PC-3 (cell line): ENCODE results near the gene PPOX. TPM values are rescaled to one million over a fixed set of nuclear protein-coding genes. Genes with fewer than 3 reads are reported as not detected.

Experiments used
- ATAC-seq: fragments of 200-7000 bp; cut with Tn5 transposase; 2 replicates; pipeline ENCODE4 v1.9.1; 2020; ENCODE audit warnings: mild to moderate bottlenecking, moderate library complexity
- BruUV-seq: library from RNA; stranded (reverse); fragments of 400-500 nt; replicated peaks from 2 replicates; lab custom pipeline; 2021; lab: Mats Ljungman, UMichigan
- CTCF ChIA-PET: fragments of 300-600 bp; sonication (Branson Sonifier 250); formaldehyde crosslinking; loops from one replicate; lab custom pipeline; 2022; ENCODE audit warnings: antibody characterized with exemption; lab: Charles Lee
- POLR2A ChIA-PET: fragments of 300-600 bp; sonication (Branson Sonifier 250); formaldehyde crosslinking; loops from one replicate; lab custom pipeline; 2022; ENCODE audit warnings: antibody characterized with exemption; ENCODE audit not compliant: unreplicated experiment; lab: Charles Lee
- DNase-seq: peaks from one replicate; pipeline ENCODE4 v3.0.0-alpha.2; 2015
- H2AFZ ChIP-seq: fragments of 300-600 bp; sonication (generic); 2 replicates; pipeline ENCODE4 v1.6.0; 2016; ENCODE audit warnings: antibody characterized with exemption, low read length
- H3F3A ChIP-seq: fragments of 300-600 bp; sonication (generic); one replicate; pipeline ENCODE4 v1.6.0; 2017; ENCODE audit warnings: antibody characterized with exemption, low read length, control low read depth, mild to moderate bottlenecking; ENCODE audit not compliant: unreplicated experiment
- H3K27ac ChIP-seq: fragments of 300-600 bp; sonication (generic); 2 replicates; pipeline ENCODE4 v1.5.1; 2016; ENCODE audit warnings: mild to moderate bottlenecking, low read length
- H3K27me3 ChIP-seq: fragments of 300-600 bp; sonication (generic); 2 replicates; pipeline ENCODE4 v1.6.1; 2016; ENCODE audit warnings: low read length, mixed read lengths
- H3K36me3 ChIP-seq: fragments of 300-600 bp; sonication (generic); 2 replicates; pipeline ENCODE4 v1.6.1; 2016; ENCODE audit warnings: low read depth, mixed run types, low read length, mixed read lengths
- H3K4me1 ChIP-seq: fragments of 300-600 bp; sonication (generic); 2 replicates; pipeline ENCODE4 v1.5.1; 2016; ENCODE audit warnings: low read length; ENCODE audit not compliant: insufficient read depth
- H3K4me2 ChIP-seq: fragments of 300-600 bp; sonication (generic); 2 replicates; pipeline ENCODE4 v1.6.0; 2016; ENCODE audit warnings: low read length
- H3K4me3 ChIP-seq: fragments of 300-600 bp; sonication (generic); 2 replicates; pipeline ENCODE4 v1.5.1; 2016; ENCODE audit warnings: mild to moderate bottlenecking, low read length, mixed read lengths
- H3K79me2 ChIP-seq: fragments of 300-600 bp; sonication (generic); 2 replicates; pipeline ENCODE4 v1.6.1; 2017; ENCODE audit warnings: low read length, mixed read lengths
- H3K9ac ChIP-seq: fragments of 300-600 bp; sonication (generic); 2 replicates; pipeline ENCODE4 v1.6.0; 2016; ENCODE audit warnings: mild to moderate bottlenecking, low read length
- H3K9me2 ChIP-seq: fragments of 300-600 bp; sonication (generic); replicated peaks from 2 replicates; pipeline ENCODE4 v1.6.1; 2016; ENCODE audit warnings: mixed run types, low read length, mixed read lengths
- H3K9me3 ChIP-seq: fragments of 300-600 bp; sonication (generic); 2 replicates; pipeline ENCODE4 v1.6.1; 2016; ENCODE audit warnings: low read length, mixed read lengths
- H4K20me1 ChIP-seq: fragments of 300-600 bp; sonication (generic); 2 replicates; pipeline ENCODE4 v1.6.1; 2016; ENCODE audit warnings: low read length, mixed read lengths
- CTCF ChIP-seq: fragments of 300-600 bp; sonication (generic); conservative IDR thresholded peaks from 2 replicates; pipeline ENCODE4 v1.5.1; 2017; ENCODE audit warnings: antibody characterized with exemption, low read depth, mild to moderate bottlenecking, low read length
- EZH2 ChIP-seq: fragments of 300-600 bp; sonication (generic); IDR thresholded peaks from one replicate; pipeline ENCODE4 v1.6.1; 2017; ENCODE audit warnings: antibody characterized with exemption, mild to moderate bottlenecking, low read length; ENCODE audit not compliant: unreplicated experiment
- EZH2phosphoT487 ChIP-seq: fragments of 300-600 bp; sonication (generic); IDR thresholded peaks from 2 replicates; pipeline ENCODE4 v1.6.1; 2018; ENCODE audit warnings: mild to moderate bottlenecking, antibody characterized with exemption, low read length, borderline replicate concordance
- intact Hi-C: fragments of 100-400 bp; cut with micrococcal nuclease; formaldehyde crosslinking; loops from 2 replicates; pipeline ENCODE4 v1.9.0; 2023
- total RNA-seq: library from RNA; depleted of rRNA; stranded (reverse); fragments of >200 nt; gene quantifications from 2 replicates; pipeline ENCODE4 v1.2.3, GENCODE V29; 2014

Gene PPOX
- total RNA-seq, 1 experiment from 2014 or later: 22.9 TPM

GRCh38 chr1:161185282-161185682, 19.1 kb downstream of the PPOX start:
- CTCF ChIA-PET: no interaction called here
- no peak for ATAC-seq
- no peaks in the 10 kb centered on the region for H3K9me3 ChIP-seq

DNA sequence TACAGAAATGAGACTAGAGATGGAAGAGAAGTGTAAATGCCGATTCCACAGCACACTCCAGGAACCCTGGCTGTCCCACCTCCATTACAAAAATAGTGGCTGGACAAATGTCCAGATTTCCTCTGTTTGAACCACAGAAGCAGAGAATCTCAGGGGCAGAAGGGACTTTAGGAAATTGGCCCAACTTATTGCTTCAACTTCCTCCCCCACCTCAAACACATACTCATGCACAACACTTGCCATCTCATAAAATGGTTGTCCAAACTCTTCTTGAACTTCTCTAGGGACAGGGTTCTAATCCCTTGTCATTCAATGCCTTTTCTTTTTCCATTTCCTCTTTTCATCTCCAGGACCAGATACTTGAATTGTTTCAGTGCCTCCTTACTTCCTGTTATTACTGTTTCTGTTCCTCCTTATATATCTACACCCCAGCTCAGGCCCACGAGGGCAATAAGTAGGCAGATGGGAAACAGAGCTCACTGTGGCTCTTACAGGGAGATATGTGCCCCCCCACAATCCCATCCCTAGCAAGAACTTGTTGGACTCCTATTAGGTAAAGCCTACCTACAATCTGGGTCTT, 19.6 kb downstream of the PPOX start:
- Histone ChIP-seq H3K27me3 (no peaks in the 10 kb centered on the region), H3F3A (no peaks in the 10 kb centered on the region), H3K9ac (no peak overlapping the region), H3K9me3 (no peaks in the 10 kb centered on the region), H3K4me3 (no peak overlapping the region), H3K4me2 (no peak overlapping the region), H3K27ac (no peak overlapping the region), H3K9me2 (no peaks in the 10 kb centered on the region), H3K79me2 (no peaks in the 10 kb centered on the region), H2AFZ (no peak overlapping the region), H3K4me1 (peaks cover 15% of the 10 kb centered on the region), H3K36me3 (no peaks in the 10 kb centered on the region), H4K20me1 (no peaks in the 10 kb centered on the region)
- TF ChIP-seq EZH2phosphoT487 (no peak), EZH2 (no peak), CTCF (no peak)
- ChIA-PET POLR2A (interaction anchor here (0.6 kb wide), 1 partner anchor 33 kb away, joined by 6 read pairs; no protein-coding TSS in a partner anchor), CTCF (no interaction called here)
- BruUV-seq: no TSS peak
- DNase-seq (no peak), ATAC-seq (no peak)
- intact Hi-C loops: loop anchor here (10.0 kb wide), 1 partner anchor 559 kb away; the partner anchor contains the start of gene DUSP12

More at GRCh38 chr1:161185282-161185682, 19.1 kb downstream of the PPOX start:
- no peaks in the 10 kb centered on the region for H4K20me1 ChIP-seq
- BruUV-seq: no TSS peak
- H3K27ac ChIP-seq: no peak overlapping the region
- H3K9ac ChIP-seq: no peak overlapping the region
- H3K4me2 ChIP-seq: no peak overlapping the region
- H3F3A ChIP-seq: no peaks in the 10 kb centered on the region
- H3K9me2 ChIP-seq: no peaks in the 10 kb centered on the region
- POLR2A ChIA-PET: interaction anchor here (0.6 kb wide), 1 partner anchor 32 kb away, joined by 6 read pairs; no protein-coding TSS in a partner anchor
- H3K79me2 ChIP-seq: no peaks in the 10 kb centered on the region
- H2AFZ ChIP-seq: no peak overlapping the region
- DNase-seq: no peak
- no peaks in the 10 kb centered on the region for H3K27me3 ChIP-seq
- intact Hi-C loops: loop anchor here (10.0 kb wide), 1 partner anchor 560 kb away; the partner anchor contains the start of gene DUSP12
- H3K4me3 ChIP-seq: no peak overlapping the region
- TF ChIP-seq EZH2phosphoT487 (no peak), EZH2 (no peak), CTCF (no peak)
- H3K36me3 ChIP-seq: no peaks in the 10 kb centered on the region
- H3K4me1 ChIP-seq: peaks cover 15% of the 10 kb centered on the region

- ChIA-PET CTCF (no interaction called here), POLR2A (no interaction called here)
- intact Hi-C loops: loop anchor here (10.0 kb wide), 1 partner anchor 557 kb away; the partner anchor contains the start of gene DUSP12
- TF ChIP-seq EZH2 (no peak), CTCF (no peak), EZH2phosphoT487 (no peak)
- Histone ChIP-seq H3K9me2 (no peaks in the 10 kb centered on the region), H3K9me3 (no peaks in the 10 kb centered on the region), H3K79me2 (no peaks in the 10 kb centered on the region), H3K4me2 (no peak overlapping the region), H3F3A (no peaks in the 10 kb centered on the region), H3K27me3 (no peaks in the 10 kb centered on the region), H3K9ac (no peak overlapping the region), H2AFZ (no peak overlapping the region), H4K20me1 (no peaks in the 10 kb centered on the region), H3K36me3 (no peaks in the 10 kb centered on the region), H3K4me3 (no peak overlapping the region), H3K27ac (no peak overlapping the region), H3K4me1 (peaks cover 8% of the 10 kb centered on the region)
- no TSS peak for BruUV-seq
- DNase-seq (no peak), ATAC-seq (no peak)
Observed at GRCh38 chr1:161187311-161187710, 21.1 kb downstream of the PPOX start.
